ENCODE data around the gene MELK.
"Not testable (repeated sequence)": the region's sequence is repeated elsewhere in the genome, so short reads cannot be mapped to it uniquely, and the experiment has no call there.

The MELK gene

DNA sequence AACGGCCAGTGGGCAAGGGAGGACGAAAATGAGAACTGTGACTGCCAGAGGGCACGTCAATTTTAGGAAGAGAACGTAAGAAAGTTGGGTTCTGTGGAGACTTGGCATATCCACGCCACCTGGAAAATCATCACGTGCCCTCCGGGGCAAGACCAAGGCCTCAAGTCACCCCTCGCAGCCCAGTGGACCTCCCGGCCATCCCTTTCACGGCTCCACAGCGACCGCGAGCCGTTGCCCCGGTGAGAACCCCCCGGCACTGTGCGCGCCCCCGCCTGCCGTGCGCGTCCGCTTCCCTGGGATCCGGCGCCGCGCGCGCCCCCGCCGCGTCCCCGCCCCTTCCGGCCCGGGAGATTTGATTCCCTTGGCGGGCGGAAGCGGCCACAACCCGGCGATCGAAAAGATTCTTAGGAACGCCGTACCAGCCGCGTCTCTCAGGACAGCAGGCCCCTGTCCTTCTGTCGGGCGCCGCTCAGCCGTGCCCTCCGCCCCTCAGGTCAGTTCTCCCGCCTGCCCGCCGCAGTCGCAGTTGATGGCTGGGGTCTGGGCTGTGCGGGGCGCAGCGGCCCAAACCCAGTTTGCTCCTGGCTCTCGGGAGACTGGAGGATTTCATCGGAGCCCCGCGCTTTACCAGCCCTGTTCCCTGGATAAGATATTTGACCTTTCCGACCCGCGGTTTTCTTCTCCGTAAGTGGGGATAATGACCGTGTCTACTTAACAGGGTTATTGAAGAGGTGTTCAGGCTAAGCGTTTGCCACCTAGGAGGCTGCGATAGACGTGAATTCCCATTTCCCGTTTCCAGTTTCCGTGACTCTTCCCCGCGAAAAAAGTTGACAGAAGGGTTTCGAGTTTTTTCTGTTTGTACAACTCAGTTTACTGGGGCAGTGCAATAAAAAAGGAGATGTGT lies at the start of gene MELK:
MELK (plus strand) TSS at position 381 of the 904 bp plus-strand sequence. CDS start 8,787 bp downstream, outside the sequence.
- DNase-seq (ENCODE audit: low read depth), result peak; percentile 62

DNA sequence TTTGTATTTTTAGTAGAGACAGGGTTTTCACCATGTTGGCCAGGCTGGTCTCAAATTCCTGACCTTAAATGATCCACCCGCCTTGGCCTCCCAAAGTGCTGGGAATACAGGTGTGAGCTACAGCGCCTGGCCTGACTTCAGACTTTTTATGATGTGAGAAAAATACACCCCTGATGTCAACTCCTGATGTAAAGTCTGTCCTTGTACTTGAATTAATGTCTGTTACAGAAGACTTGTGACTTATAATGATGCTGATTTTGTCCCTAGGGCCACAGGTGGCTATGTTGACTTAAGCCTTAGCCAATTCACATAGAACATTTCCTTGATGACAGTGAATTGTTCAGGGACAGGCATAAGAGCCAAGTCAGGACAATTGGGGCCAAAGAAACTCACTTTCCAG lies 42.5 kb upstream of the MELK start:
- DNase-seq (ENCODE audit: low read depth), result no peak

DNA sequence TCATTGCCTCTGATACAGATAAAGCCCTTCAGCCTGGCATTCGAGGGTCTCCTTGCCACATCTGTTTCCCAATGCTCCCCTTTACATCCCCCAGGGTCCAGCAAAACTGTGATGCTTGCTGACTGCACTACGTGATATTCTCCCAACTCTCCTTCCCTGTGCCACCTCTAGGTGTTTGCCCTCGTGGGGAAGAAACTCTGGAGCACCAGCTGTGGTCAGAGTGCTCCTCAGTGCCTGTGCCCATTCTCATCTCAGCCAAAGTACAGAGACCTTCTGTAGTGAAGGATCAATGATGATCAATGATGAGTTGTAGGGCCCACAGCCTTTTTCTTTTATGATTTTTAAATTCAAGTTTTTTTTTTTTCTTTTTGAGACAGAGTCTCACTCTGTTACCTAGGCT lies 40.3 kb upstream of the MELK start:
- DNase-seq (ENCODE audit: low read depth), result no peak

DNA sequence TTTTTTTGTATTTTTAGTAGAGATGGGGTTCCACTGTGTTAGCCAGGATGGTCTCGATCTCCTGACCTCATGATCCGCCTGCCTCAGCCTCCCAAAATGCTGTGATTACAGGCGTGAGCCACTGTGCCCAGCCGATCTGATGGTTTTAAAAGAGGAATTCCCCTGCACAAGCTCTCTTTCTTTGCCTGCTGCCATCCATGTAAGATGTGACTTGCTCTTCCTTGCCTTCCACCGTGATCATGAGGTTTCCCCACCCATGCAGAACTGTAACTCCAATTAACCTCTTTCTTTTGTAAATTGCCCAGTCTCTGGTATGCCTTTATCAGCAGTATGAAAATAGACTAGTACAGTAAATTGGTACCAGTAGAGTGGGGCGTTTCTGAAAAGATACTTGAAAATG lies 39.0 kb upstream of the MELK start:
- not testable (repeated sequence) for DNase-seq (ENCODE audit: low read depth)

DNA sequence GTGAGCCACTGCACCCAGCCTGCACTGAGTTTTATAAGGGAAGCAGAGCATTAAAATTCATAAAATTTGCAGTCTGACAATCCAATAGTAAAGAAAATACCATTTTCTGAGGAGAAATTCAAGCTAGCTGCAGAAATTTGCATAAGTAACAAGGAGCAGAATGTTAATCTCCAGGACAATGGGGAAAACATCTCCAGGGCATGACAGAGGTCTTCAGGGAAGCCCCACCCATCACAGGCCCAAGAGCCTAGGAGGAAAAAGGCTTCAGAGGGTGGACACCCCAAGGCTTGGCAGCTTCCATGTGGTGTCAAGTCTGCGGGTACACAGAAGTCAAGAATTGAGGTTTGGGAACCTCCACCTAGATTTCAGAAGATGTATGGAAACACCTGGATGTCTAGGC lies 37.6 kb upstream of the MELK start:
- no peak for DNase-seq (ENCODE audit: low read depth)

DNA sequence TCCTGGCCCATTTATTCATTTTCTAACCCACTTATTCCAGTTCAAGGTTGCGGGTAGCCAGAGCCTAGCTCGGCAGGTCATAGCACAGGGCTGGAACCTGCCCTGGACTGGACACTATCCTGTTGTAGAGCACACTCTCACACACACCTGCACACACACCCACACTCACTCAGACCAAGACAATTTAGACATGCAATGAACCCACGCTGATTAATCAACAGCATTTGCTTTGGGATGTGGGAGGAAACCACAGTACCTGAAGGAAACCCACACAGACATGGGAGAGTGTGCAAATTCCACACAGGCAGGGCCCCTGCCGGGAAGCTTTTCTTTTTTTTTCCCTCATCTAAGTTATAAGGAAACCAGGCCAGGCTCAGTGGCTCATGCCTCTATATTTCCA lies 34.8 kb upstream of the MELK start:
- DNase-seq (ENCODE audit: low read depth), result no peak

DNA sequence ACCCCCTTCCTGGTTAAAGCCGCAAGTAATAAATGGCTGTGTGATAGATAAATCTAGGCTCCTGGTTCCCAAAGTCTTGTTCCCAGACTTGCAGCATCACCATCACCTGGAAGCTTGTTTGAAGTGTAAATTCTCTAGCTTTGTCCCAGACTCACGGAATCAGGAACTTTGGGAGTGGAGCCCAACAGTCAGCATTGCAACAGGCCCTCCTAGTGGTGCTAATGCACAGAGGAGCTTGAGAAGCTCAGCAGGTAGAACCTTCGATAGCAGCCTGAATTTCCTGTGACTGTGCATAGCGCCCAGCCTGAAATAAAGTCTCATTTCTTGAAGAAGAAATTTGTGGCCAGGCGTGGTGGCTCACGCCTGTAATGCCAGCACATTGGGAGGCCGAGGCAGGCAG lies 30.3 kb upstream of the MELK start:
- no peak for DNase-seq (ENCODE audit: low read depth)

DNA sequence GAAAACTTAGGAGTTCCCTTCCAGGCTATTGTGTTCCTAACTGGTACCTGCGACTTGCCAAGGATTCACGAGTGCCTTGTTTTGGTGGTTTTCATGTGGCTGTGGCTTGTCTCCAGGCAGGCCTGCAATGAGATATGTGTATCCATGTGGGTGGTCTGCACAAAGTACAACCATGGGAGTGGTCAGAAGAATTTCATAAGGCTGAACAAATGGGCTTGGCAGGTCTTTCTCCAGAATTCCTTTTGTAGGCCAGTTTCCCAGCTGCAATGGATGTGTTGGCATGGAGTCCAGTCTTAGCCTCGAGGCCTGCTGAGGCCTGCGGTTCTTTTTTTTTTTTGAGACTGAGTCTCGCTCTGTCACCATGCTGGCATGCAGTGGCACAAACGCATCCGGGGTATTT lies 28.8 kb upstream of the MELK start:
- DNase-seq (ENCODE audit: low read depth), result no peak

DNA sequence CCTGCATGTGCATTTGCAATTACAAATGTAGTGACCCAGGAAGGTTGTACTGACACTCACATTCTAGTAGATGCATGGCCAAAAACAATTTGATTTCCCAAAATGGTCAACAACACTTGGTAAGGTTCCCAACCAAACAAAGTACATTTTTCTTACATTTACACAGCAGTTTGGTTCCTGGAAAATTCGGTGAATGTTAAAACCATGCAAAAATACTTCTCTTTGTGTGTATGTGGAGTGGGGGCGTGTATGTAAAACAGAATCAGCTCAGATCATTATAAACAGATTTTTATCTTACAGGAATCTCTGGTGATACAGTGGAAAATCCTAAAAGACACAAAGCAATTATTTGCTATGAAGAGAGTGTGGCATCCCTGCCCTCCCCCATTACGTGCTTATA lies 25.1 kb upstream of the MELK start:
- no peak for DNase-seq (ENCODE audit: low read depth)

DNA sequence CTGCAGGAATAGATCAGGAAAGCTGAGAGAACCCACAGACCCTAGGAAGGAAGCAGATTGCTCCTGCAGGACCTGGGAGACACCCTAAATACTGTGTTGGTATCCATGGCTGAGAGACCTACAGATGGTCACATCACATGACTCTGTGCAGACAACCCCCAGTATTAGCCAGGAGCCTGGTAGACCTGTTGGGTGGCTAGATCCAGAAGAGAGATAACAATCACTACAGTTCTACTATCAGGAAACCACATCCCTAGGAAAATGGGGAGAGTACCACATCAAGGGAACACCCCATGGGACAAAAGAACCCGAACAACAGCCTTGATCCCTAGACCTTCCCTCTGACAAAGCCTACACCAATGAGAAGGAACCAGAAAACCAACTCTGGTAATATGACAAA lies 24.2 kb upstream of the MELK start:
- DNase-seq (ENCODE audit: low read depth), result no peak

DNA sequence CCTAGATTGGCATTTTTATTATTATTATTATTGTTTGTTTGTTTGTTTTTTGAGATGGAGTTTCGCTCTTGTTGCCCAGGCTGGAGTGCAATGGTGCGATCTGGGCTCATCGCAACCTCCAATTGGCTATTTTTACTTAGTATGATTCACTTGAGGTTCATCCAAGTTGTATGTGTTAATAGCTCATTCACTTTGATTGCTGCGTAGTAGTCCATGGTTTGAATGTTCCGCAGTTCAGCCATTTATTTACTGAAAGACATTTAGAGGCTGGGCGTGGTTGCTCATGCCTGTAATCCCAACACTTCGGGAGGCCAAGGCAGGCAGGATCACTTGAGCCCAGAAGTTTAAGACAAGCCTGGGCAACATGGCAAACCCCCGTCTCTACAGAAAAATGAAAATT lies 22.6 kb upstream of the MELK start:
- no peak for DNase-seq (ENCODE audit: low read depth)

DNA sequence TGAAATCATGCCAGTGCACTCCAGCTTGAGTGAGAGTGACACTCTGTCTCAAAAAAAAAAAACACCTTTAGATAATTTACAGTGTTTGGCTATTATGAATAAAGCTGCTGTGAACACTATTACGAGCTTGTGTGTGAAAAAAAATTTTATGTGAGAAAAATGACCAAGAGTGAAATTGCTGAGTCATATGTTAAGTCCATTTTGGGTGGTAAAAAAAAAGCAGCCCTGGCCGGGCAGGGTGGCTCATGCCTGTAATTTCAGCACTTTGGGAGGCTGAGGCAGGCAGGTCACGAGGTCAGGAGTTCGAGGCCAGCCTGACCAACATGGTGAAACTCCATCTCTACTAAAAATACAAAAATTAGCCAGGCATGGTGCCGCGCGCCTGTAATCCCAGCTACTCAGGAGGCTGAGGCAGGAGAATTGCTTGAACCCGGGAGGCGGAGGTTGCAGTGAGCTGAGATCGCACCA lies 22.0 kb upstream of the MELK start:
- DNase-seq (ENCODE audit: low read depth), result not testable (repeated sequence)

DNA sequence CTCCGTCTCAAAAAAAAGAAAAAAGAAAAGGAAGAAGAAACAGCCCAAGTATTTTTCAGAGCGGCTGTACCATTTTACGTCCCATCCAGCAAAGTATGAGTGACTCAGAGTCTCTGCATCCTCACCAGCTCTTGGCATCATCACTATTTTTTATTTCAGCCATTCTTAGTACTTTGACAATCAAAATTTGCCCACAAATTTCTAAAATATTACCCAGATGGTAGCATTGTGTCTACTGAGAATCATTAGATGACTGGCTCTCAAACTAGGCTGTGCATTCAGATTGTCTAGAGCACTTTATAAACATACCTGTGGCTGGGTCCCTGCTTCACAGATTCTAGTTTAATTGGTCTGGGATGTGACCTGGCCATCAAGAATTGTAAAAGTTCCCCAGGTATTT lies 21.6 kb upstream of the MELK start:
- no peak for DNase-seq (ENCODE audit: low read depth)

DNA sequence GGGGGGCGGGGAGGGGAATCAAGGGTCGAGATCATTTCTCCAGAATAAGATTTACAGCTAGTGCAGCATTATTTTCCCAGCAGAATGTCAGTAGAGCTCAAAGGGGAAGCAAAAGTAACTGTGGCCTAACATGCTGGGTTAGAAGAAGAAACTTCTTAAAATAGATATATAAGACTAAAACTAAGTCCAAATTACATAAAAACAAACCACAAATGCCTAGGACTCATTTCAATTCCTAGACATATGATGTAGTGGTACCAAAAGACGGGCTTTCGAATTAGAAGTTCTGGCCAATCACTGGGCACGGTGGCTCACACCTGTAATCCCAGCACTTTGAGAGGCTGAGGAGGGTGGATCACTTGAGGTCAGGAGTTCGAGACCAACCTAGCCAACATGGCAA lies 20.8 kb upstream of the MELK start:
- DNase-seq (ENCODE audit: low read depth), result no peak

DNA sequence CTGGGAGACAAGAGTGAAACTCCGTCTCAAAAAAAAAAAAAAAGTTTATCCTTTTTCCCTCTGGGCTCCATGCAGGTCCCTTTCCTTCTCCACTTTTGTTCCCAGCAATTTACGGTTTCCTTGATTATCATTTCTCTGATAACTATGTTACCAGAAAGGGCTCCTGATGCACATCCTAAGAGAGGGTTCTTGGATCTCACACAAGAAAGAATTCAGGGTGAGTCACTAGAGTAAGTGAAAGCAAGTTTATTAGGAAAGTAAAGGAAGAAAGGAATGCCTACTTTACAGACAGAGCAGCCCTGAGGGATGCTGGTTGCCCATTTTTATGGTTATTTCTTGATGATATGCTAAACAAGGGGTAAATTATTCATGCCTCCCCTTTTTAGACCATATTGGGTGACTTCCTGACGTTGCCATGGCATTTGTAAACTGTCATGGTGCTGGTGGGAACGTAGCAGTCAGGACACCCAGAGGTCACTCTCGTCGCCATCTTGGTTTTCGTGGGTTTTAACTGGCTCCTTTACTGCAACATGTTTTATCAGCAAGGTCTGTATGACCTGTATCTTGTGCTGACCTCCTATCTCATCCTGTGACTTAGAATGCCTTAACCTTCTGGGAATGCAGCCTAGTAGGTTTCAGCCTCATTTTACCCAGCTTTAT lies 13.5 kb upstream of the MELK start:
- no peak for DNase-seq (ENCODE audit: low read depth)

DNA sequence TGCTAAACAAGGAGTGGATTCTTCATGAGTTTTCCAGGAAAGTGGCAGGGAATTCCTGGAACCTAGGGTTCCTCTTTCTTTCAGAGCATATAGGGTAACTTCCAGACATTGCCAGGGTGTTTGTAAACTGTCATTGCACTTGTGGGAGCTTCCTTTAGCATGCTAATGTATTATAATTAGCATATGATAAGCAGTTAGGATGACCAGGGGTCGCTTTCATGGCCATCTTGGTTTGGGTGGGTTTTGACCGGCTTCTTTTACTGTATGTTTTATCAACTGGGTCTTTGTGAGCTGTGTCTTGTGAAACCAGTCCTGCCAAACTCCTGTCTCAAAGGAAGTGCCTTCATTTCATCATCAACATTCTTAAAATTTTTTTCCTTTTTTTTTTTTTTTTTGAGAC lies 11.9 kb upstream of the MELK start:
- DNase-seq (ENCODE audit: low read depth), result no peak

DNA sequence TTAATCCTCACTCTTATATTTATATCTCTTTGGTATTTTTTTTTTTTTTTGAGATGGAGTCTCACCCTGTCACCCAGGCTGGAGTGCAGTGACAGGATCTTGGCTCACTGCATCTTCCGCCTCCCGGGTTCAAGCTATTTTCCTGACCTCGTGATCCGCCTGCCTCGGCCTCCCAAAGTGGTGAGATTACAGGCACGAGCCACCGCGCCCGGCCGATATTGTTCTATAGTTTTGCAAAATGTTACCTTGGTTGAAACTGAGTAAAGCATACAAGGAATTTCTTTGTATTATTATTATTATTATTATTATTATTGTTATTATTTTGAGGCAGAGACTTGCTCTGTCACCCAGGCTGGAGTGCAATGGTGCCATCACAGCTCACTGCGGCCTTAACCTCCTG lies 9.9 kb upstream of the MELK start:
- not testable (repeated sequence) for DNase-seq (ENCODE audit: low read depth)

DNA sequence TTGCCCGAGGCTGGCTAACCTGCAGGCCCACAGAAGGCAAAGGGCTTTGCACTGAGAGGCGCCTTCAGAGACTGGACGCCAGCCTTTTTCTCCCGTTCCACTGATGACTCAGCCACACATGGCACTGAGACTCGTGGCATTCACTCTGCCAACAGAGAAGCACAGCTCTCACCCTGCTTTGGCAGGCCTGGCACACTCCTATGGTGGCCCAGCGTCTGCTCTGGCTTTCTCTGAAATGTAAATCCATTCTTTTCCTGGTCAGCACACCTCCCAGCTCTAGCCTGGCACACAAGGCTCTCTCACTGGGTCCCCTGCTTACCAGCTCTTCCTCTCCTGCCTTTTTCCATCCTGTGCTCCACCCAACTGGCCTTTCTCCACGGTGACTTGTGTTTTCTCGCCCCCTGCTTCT lies 5.9 kb upstream of the MELK start:
- DNase-seq (ENCODE audit: low read depth), result peak; percentile 58

DNA sequence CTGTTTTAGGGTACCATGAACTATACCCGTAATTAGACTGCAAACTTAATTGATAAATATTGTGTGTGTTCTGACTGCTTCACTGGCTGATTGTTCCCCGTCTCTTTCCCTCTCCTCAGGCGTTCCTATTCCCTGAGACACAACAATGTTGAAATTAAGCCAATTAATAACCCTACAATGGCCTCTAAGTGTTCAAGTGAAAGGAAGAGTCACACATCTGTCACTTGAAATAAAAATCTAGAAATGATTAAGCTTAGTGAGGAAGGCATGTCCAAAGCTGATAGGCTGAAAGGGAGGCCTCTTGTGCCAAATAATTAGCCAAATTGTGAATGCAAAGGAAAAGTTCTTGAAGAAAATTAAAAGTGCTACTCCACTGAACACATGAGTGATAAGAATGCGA lies 4.0 kb upstream of the MELK start:
- not testable (repeated sequence) for DNase-seq (ENCODE audit: low read depth)

DNA sequence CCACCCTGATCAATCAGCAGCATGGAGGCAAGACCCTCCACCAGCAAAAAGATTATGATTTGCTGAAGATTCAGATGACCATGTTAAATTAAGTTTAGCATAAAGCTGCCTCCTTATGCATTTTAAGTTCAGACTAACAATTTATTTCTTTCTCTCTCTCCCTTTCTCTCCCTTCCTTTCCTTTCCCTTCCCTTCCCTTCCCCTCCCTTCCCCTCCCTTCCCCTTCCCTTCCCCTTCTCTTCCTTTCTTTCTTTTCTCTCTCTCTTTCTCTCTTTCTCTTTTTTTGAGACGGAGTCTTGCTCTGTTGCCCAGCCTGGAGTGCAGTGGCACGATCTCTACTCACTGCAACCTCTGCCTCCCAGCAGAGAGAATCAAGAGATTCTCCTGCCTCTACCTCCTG lies 1.4 kb upstream of the MELK start:
- DNase-seq (ENCODE audit: low read depth), result no peak

DNA sequence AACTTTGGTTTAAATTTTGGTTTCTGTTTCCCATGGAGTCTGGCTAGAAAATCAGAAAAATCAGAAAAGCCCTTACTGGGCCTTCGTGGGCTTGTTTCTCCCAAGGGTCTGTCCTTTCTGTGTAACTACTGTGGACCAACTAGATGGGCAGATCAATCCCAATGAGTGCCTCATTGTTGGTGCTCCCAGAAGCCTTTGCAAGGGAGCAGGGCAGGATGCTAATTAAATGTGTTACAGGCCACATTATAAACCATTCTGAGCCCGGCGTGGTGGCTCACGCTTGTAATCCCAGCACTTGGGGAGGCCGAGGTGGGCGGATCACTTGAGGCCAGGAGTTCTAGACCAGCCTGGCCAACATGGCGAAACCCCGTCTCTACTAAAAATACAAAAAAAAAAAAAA lies 1.4 kb downstream of the MELK start:
- DNase-seq (ENCODE audit: low read depth), result not testable (repeated sequence)

DNA sequence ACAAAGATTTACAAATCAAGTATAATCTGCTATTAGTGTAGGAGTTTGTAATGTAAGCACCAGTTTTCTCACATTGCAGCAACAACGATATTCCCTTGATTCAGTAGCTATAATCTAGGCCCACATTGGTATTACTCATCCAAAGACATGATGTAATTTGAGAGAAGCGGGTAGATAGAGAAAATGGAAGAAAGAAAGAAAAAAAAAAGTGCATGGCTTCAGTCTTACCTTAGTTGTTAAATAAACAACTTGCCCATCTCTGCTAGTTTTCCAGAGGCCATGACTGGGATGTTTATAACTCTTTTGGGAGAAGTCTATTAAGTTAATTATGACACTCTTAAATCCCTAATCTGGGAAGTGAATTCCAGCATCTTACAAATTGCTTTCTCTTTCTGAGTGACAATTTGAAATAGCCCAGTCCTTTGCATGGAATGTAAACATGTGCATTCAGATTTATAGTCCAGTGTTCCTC lies 2.8 kb downstream of the MELK start:
- no peak for DNase-seq (ENCODE audit: low read depth)

DNA sequence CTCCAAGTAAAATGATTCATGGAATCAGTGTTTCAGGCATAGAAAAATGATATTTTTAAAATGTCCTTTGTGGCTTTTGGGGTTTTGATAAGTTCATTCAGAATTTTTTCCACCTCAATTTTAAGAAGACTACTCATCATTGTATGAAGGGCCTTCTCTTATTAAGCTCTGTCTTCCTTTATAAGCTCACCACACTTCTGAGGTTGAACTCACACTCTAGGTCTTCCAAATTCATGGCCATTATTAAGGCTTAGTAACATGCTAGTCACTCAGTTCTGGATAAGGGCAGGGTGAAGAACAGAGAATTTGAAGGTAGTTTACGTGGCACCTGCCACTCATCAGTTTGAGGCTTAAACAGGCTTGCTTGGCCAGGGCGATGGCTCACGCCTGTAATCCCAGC lies 4.2 kb downstream of the MELK start:
- DNase-seq (ENCODE audit: low read depth), result no peak

Data from stromal cell of bone marrow (primary cell).